ENCODE data around the gene C1orf159. TPM values are rescaled to one million over a fixed set of nuclear protein-coding genes. Genes with fewer than 3 reads are reported as not detected.
A peak's percentile ranks its signal among the peaks of the same experiment; 100 is the strongest.
"Not testable (repeated sequence)": the region's sequence is repeated elsewhere in the genome, so short reads cannot be mapped to it uniquely, and the experiment has no call there.

The C1orf159 gene
- total and polyA plus RNA-seq, 12 donors: 2.9 to 14.0 (median 4.1) TPM

DNA sequence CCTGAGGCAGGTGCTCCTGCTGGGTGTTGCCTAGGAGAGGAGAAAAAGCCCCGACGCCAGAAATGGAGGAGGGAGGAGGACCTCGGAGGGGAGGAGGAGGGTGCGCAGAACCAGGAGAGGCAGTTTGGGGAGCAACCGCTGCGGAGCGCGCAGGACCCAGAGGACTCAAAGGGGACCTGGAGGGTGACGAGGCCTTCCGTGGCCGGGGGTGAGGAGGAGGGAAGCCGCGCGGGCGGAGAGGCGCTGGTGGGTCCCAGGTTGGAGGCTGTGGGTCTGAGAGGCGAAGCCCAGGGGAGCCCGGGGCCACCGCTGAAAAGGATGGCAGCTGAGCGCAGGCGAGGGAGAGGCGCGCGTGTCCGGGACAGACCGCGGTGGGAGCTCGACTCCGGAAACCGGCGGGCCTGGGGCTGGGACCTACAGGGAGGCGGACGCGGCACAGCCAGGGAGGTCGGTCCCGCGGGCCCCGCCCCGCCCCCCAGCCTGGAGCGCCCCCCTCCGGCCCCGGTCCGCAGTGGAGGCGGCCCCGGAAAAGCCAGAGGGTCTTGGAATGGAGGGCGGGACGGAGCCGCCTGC, 56.9 kb downstream of the C1orf159 start:
- ATAC-seq: peak in 6 of 8 donors; percentile 5 to 35 (median 20)
- peak in 8 of 9 donors; percentile 15 to 55 (median 41) for TF ChIP-seq CTCF (IDR thresholded peaks at IDR 0.05)
- intact Hi-C loops (cut with DNase I): no loop called here
- H3K4me3 ChIP-seq: peak overlapping the region; percentile 24 to 64 (median 58)
- WGBS, 2 donors: 1 to 2% methylated on average over 42 to 48 of the region's 48 CpGs
- DNase-seq: no peak
- H3K9me3 ChIP-seq: no peaks in the 10 kb centered on the region
- H3K36me3 ChIP-seq: peaks cover 0 to 15% (median 0%) of the 10 kb centered on the region in 9 donors
- H3K27me3 ChIP-seq: peaks cover 18 to 73% (median 62%) of the 10 kb centered on the region in 7 donors
- peaks cover 4 to 35% (median 25%) of the 10 kb centered on the region in 9 donors for H3K4me1 ChIP-seq
- H3K27ac ChIP-seq: no peak overlapping the region

GRCh38 chr1:1058088-1058905, 57.6 kb downstream of the C1orf159 start:
- ATAC-seq (peak in 2 of 8 donors; percentile 3 to 4), DNase-seq (no peak)
- Histone ChIP-seq H3K4me3 (peak overlapping the region in 4 of 10 donors; percentile 55 to 63 (median 62)), H3K27ac (no peak overlapping the region), H3K4me1 (peaks cover 0 to 28% (median 21%) of the 10 kb centered on the region in 9 donors), H3K27me3 (peaks cover 18 to 66% (median 56%) of the 10 kb centered on the region in 7 donors), H3K9me3 (no peaks in the 10 kb centered on the region), H3K36me3 (peaks cover 0 to 22% (median 0%) of the 10 kb centered on the region in 9 donors)
- TF ChIP-seq CTCF (IDR thresholded peaks at IDR 0.05): no peak
- WGBS, 2 donors: 20 to 23% methylated on average over 24 of the region's 24 CpGs
- intact Hi-C loops (cut with DNase I): no loop called here

DNA sequence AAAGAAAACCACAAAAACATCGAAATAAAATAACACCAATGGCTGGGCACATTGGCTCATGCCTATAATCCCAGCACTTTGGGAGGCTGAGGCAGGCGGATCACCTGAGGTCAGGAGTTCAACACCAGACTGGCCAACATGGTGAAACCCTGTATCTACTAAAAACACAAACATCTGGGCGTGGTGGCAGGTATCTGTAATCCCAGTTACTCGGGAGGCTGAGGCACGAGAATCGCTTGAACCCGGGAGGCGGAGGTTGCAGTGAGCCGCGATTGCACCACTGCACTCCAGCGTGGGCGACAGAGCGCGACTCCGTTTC, 58.2 kb downstream of the C1orf159 start:
- H3K27ac ChIP-seq; intact Hi-C loops (cut with DNase I); DNase-seq; ATAC-seq; H3K9me3 ChIP-seq; H3K4me3 ChIP-seq: not testable (repeated sequence)
- peaks cover 0 to 28% (median 0%) of the 10 kb centered on the region in 9 donors for H3K36me3 ChIP-seq
- WGBS, 2 donors: 58 to 69% methylated on average over 15 of the region's 15 CpGs
- H3K27me3 ChIP-seq: peaks cover 18 to 61% (median 50%) of the 10 kb centered on the region in 7 donors
- peaks cover 0 to 27% (median 18%) of the 10 kb centered on the region in 9 donors for H3K4me1 ChIP-seq

DNA sequence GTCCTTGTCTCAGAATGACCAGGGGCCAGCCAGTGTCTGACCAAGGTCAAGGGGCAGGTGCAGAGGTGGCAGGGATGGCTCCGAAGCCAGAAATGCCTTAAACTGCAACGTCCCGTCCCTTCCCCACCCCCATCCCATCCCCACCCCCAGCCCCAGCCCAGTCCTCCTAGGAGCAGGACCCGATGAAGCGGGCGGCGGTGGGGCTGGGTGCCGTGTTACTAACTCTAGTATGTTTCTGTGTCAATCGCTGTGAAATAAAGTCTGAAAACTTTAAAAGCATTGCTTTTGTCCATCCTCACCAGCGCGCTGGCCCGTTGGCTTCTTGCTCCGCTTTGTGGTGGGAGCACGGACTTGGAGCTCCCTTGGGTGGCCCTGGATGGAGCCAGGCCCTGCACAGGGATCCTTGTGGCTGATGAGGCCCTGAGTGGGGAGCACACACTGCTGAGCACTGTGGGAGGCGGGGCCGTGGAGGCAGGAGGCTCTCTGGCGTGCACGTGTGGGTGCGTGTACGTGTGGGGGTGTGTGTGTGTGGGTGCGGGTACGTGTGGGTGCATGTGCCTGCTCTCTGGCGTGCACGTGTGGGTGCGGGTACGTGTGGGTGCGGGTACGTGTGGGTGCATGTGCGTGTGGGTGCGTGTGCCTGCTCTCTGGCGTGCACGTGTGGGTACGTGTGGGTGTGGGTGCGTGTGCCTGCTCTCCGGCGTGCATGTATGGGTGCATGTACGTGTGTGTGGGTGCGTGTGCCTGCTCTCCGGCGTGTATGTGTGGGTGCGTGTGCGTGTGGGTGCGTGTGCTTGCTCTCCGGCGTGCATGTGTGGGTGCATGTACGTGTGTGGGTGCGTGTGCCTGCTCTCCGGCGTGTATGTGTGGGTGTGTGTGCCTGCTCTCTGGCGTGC, 59.8 kb downstream of the C1orf159 start:
- Histone ChIP-seq H3K4me3 (no peak overlapping the region), H3K4me1 (peaks cover 0 to 21% (median 13%) of the 10 kb centered on the region in 9 donors), H3K27me3 (peaks cover 18 to 44% (median 37%) of the 10 kb centered on the region in 7 donors), H3K9me3 (no peaks in the 10 kb centered on the region), H3K27ac (no peak overlapping the region), H3K36me3 (peaks cover 0 to 44% (median 0%) of the 10 kb centered on the region in 9 donors)
- TF ChIP-seq CTCF (IDR thresholded peaks at IDR 0.05): no peak
- intact Hi-C loops (cut with DNase I): no loop called here
- WGBS, 2 donors: 87% methylated on average over 48 to 50 of the region's 50 CpGs
- no peak for DNase-seq
- ATAC-seq: no peak

All from heart right ventricle (tissue), 16 donors.